Tibial nerve (tissue), 4 donors: ENCODE results near the gene CIDEA.

Source experiments
- CTCF ChIP-seq, 5 experiments: fragments of 200-600 bp in 3 of 5; fragments of 450-650 bp in 2 of 5; sonication (generic) in 3 of 5; IDR thresholded peaks; one replicate each; pipeline ENCODE4 v1.5.1; 2016 to 2019; ENCODE audit warnings: antibody characterized with exemption in 5 of 5, mild to moderate bottlenecking in 3 of 5, moderate library complexity in 2 of 5
- EP300 ChIP-seq, 2 donors: sonication (generic); formaldehyde crosslinking; IDR thresholded peaks; one replicate each; pipeline ENCODE4 v1.6.1; 2017; ENCODE audit warnings: antibody characterized with exemption in 2 of 2, mild to moderate bottlenecking in 1 of 2
- POLR2A ChIP-seq, 2 donors: fragments of 450-650 bp; IDR thresholded peaks; one replicate each; pipeline ENCODE4 v1.6.1; 2017; ENCODE audit warnings: antibody characterized with exemption in 2 of 2, mild to moderate bottlenecking in 2 of 2, moderate library complexity in 2 of 2

GRCh38 chr18:12296087-12296403 is 41.9 kb downstream of the CIDEA start:
- no peak for TF ChIP-seq POLR2A (IDR thresholded peaks at IDR 0.05)
- TF ChIP-seq CTCF (IDR thresholded peaks at IDR 0.05) = no peak
- no peak for TF ChIP-seq EP300 (IDR thresholded peaks at IDR 0.05)
